ENCODE measurements around the gene PACRG. TPM values are rescaled to one million over a fixed set of nuclear protein-coding genes. Genes with fewer than 3 reads are reported as not detected.

The PACRG gene
- total and polyA plus RNA-seq, 3 donors from 2014 or later, result 54.0 to 84.6 (median 81.7) TPM

GRCh38 chr6:163321717-163322116, 593.9 kb downstream of the PACRG start:
- intact Hi-C loops (cut with DNase I; ENCODE audit: low total_unique reads), result no loop called here

GRCh38 chr6:163323274-163323673, 595.5 kb downstream of the PACRG start:
- DNase-seq, result no peak
- H3K27me3 ChIP-seq, result no peaks in the 10 kb centered on the region
- no peak overlapping the region for H3K27ac ChIP-seq
- no peaks in the 10 kb centered on the region for H3K36me3 ChIP-seq (ENCODE audit: low read depth, missing control alignments)
- H3K9me3 ChIP-seq, result no peaks in the 10 kb centered on the region
- intact Hi-C loops (cut with DNase I; ENCODE audit: low total_unique reads), result no loop called here
- 96 to 100% methylated on average over 8 to 13 of the region's 13 CpGs for WGBS, 2 donors
- H3K4me1 ChIP-seq, result peaks cover 8% of the 10 kb centered on the region
- no peak overlapping the region for H3K4me3 ChIP-seq
- TF ChIP-seq CTCF (IDR thresholded peaks at IDR 0.05) (no peak), POLR2A (IDR thresholded peaks at IDR 0.05) (no peak)

More at GRCh38 chr6:163321717-163322116, 593.9 kb downstream of the PACRG start:
- H3K36me3 ChIP-seq (ENCODE audit: low read depth, missing control alignments), result no peaks in the 10 kb centered on the region
- DNase-seq, result no peak
- H3K4me1 ChIP-seq, result peaks cover 11% of the 10 kb centered on the region
- no peaks in the 10 kb centered on the region for H3K9me3 ChIP-seq
- H3K27ac ChIP-seq, result no peak overlapping the region
- TF ChIP-seq CTCF (IDR thresholded peaks at IDR 0.05) (no peak), POLR2A (IDR thresholded peaks at IDR 0.05) (no peak)
- 73 to 74% methylated on average over 18 of the region's 18 CpGs for WGBS, 2 donors
- no peaks in the 10 kb centered on the region for H3K27me3 ChIP-seq
- H3K4me3 ChIP-seq, result no peak overlapping the region

GRCh38 chr6:163323705-163324104, 595.9 kb downstream of the PACRG start:
- WGBS, 2 donors, result 85 to 94% methylated on average over 5 to 7 of the region's 7 CpGs
- TF ChIP-seq CTCF (IDR thresholded peaks at IDR 0.05) (no peak), POLR2A (IDR thresholded peaks at IDR 0.05) (no peak)
- no peaks in the 10 kb centered on the region for H3K27me3 ChIP-seq
- H3K9me3 ChIP-seq, result no peaks in the 10 kb centered on the region
- intact Hi-C loops (cut with DNase I; ENCODE audit: low total_unique reads), result no loop called here
- peaks cover 6% of the 10 kb centered on the region for H3K4me1 ChIP-seq
- no peak for DNase-seq
- H3K4me3 ChIP-seq, result no peak overlapping the region
- no peak overlapping the region for H3K27ac ChIP-seq
- no peaks in the 10 kb centered on the region for H3K36me3 ChIP-seq (ENCODE audit: low read depth, missing control alignments)

GRCh38 chr6:163324326-163324687, 596.5 kb downstream of the PACRG start:
- WGBS, 2 donors, result 94 to 97% methylated on average over 4 of the region's 4 CpGs
- no peak for TF ChIP-seq POLR2A (IDR thresholded peaks at IDR 0.05)
- no peak for TF ChIP-seq CTCF (IDR thresholded peaks at IDR 0.05)
- no peak overlapping the region for H3K4me3 ChIP-seq
- H3K9me3 ChIP-seq, result no peaks in the 10 kb centered on the region
- no peak for DNase-seq
- H3K36me3 ChIP-seq (ENCODE audit: low read depth, missing control alignments), result no peaks in the 10 kb centered on the region
- H3K4me1 ChIP-seq, result peaks cover 6% of the 10 kb centered on the region
- H3K27me3 ChIP-seq, result no peaks in the 10 kb centered on the region
- intact Hi-C loops (cut with DNase I; ENCODE audit: low total_unique reads), result no loop called here
- no peak overlapping the region for H3K27ac ChIP-seq

GRCh38 chr6:163324688-163325389, 597.1 kb downstream of the PACRG start:
- H3K4me1 ChIP-seq, result peaks cover 6% of the 10 kb centered on the region
- H3K36me3 ChIP-seq (ENCODE audit: low read depth, missing control alignments), result no peaks in the 10 kb centered on the region
- no peak overlapping the region for H3K4me3 ChIP-seq
- H3K9me3 ChIP-seq, result no peaks in the 10 kb centered on the region
- no peak for TF ChIP-seq CTCF (IDR thresholded peaks at IDR 0.05)
- TF ChIP-seq POLR2A (IDR thresholded peaks at IDR 0.05), result no peak
- no peak for DNase-seq
- WGBS, 2 donors, result 72 to 80% methylated on average over 10 of the region's 10 CpGs
- H3K27me3 ChIP-seq, result no peaks in the 10 kb centered on the region
- no peak overlapping the region for H3K27ac ChIP-seq
- intact Hi-C loops (cut with DNase I; ENCODE audit: low total_unique reads), result no loop called here

All from testis (tissue), 3 donors.